AG10803 (cell line): ENCODE measurements around the gene CNGA1.

Experiments
- DNase-seq: peaks from one replicate; pipeline ENCODE4 v3.0.0; 2010; ENCODE audit warnings: low read depth
- H3K4me3 ChIP-seq: 2 replicates; pipeline ENCODE4 v1.5.1; 2011; ENCODE audit warnings: mild to moderate bottlenecking, low read length, control low read depth
- TF ChIP-seq, protein P1 (sequence below): conservative IDR thresholded peaks from 2 replicates; pipeline ENCODE4 v1.5.1; 2011; ENCODE audit warnings: mild to moderate bottlenecking, low read length, control low read depth, inconsistent platforms

CNGA1 gene

DNA sequence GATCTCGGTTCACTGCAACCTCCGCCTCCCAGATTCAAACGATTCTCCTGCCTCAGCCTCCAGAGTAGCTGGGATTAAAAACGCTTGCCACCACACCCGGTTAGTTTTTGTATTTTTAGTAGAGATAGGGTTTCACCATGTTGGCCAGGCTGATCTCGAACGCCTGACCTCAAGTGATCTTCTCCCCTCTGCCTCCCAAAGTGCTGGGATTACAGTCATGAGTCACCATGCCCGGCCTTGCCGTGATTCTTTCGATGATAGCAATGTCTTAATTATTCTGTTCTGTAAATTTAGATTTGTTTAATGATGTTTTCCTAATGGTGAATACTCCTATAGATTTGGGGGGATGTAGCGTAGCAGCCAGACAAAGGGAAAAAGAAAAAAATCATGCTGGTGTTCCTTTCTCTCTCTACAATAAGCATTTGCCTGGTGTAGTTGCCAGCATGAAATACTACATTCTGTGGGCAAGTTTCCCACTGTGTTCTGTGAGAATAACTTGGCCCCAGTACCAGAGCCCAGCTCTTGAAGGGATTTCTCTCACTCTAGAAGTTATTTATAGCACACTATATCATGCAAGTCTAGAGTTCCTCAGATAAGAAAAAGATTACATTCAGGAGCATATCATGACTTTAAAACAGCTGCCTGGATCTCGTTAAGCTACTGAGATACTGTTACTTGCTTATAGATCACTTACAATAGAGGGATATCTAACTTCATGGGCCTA, 15.5 kb upstream of the CNGA1 start:
- H3K4me3 ChIP-seq = no peak overlapping the region
- TF ChIP-seq, protein P1, sequence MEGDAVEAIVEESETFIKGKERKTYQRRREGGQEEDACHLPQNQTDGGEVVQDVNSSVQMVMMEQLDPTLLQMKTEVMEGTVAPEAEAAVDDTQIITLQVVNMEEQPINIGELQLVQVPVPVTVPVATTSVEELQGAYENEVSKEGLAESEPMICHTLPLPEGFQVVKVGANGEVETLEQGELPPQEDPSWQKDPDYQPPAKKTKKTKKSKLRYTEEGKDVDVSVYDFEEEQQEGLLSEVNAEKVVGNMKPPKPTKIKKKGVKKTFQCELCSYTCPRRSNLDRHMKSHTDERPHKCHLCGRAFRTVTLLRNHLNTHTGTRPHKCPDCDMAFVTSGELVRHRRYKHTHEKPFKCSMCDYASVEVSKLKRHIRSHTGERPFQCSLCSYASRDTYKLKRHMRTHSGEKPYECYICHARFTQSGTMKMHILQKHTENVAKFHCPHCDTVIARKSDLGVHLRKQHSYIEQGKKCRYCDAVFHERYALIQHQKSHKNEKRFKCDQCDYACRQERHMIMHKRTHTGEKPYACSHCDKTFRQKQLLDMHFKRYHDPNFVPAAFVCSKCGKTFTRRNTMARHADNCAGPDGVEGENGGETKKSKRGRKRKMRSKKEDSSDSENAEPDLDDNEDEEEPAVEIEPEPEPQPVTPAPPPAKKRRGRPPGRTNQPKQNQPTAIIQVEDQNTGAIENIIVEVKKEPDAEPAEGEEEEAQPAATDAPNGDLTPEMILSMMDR = no peak
- DNase-seq = no peak

DNA sequence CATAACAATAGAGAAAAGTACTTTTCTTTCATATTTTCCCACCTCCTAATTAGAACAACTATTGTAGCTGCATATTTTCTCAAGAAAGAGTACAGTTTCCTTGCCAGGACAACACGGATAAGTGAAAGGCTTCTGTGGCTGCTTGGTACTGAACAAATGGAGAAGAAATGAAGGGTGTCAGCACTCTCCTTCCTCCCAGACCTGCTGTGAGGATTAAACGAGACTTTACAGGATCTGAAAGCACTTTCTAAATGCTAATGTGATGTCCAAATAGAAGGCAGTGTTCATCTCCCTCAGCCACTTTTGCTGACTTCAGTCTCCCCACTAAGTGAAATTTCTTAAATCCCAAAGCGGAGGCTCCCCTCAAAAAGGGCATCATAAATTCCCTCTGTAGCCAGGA, 14.0 kb upstream of the CNGA1 start:
- no peak overlapping the region for H3K4me3 ChIP-seq
- TF ChIP-seq, protein P1 = no peak
- no peak for DNase-seq

DNA sequence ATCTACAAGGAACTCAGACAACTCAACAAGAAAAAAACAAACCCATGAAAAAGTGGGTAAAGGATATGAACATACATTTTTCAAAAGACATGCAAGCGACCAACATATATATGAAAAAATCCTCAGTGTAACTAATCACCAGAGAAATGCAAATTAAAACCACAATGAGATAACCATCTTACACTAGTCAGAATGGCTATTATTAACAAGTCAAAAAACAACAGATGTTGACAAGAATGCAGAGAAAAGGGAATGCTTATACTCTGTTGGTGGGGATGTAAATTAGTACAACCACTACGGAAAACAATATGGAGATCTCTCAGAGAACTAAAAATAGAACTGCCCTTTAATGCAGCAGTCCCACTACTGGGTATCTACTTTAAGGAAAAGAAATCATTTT, 12.2 kb upstream of the CNGA1 start:
- DNase-seq = no peak
- TF ChIP-seq, protein P1 = no peak
- H3K4me3 ChIP-seq = no peak overlapping the region

DNA sequence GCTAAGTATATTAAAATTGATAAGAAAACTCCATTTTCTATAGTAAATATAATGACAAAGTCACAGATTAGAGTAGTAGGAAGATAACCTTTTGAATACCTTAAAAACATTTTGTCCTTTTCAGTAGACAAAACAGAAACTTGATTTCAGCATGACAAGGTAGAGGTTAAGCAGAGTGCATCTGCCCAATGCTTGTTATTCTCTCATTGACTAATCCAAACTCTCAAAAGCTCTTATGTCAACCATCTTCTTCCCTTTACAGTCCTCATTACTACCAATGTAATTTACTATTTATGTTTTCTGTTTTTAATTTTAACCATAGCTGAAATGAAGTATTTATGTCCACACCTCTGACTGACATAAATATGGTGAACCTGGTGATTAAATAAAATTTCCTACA, 11.2 kb upstream of the CNGA1 start:
- TF ChIP-seq, protein P1 = no peak
- no peak for DNase-seq
- H3K4me3 ChIP-seq = no peak overlapping the region

DNA sequence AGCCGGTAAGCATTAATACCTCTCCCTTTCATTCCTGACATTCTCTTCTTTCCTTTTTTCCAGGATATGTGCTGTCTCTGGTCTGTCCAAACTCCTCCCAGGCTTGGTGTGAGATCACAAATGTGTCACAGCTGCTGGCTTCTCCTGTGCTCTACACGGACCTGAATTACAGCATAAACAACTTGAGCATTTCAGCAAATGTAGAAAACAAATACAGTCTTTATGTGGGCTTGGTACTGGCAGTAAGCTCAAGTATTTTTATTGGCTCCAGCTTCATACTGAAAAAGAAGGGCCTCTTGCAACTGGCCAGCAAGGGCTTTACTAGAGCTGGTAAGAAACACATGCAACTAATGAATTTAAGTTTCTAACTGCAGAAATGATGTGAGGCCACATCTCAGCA, 8.5 kb upstream of the CNGA1 start:
- TF ChIP-seq, protein P1 = no peak
- DNase-seq = no peak

DNA sequence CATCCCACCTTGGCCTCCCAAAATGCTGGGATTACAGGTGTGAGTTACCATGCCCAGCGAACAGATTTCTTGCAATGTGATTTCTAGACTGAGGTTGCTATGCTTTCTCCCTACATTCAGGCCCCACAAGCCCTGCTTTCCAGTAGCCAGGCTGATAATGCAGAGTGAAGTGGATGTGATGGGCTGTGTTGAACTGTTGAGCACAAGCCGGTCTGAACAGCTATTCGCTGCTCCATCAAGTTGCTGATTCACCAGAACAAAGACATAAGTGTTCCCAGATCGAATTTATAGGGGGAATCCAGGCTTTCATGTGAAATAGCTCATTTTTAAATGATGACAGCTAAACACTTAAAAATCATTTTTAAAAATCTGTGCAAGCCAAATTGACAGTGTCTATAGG, 8.0 kb upstream of the CNGA1 start:
- no peak overlapping the region for H3K4me3 ChIP-seq
- TF ChIP-seq, protein P1 = no peak
- DNase-seq = no peak

More for the DNA sequence above, 8.5 kb upstream of the CNGA1 start:
- H3K4me3 ChIP-seq = no peak overlapping the region

DNA sequence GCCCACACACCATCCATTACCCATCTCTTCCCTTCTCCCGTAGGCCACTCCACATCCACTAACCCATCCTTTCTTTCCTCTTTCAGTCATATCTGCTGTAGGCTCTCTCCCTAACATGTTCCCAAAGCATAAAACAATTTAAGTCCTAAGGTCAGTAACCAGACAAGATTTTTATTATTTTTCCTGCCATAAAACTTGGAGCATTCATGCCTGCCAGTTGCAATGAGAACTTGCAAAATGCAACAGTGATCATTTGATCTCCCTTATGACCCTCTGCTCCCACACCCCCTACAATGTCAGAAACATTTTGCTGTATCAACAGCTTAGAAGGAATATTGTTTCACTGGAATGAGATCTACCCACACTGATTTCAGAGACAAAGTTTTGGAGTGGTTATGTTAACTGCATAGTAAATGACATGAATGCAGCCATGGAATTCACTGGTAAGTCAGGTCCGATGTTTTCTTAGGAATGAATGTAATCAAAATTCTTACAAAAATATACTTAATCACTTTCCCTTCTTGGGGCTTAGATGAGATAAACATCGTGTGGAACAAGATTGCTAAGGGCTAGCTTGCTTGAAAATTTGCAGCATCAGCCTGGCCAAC, 5.8 kb upstream of the CNGA1 start:
- DNase-seq = no peak
- TF ChIP-seq, protein P1 = no peak
- no peak overlapping the region for H3K4me3 ChIP-seq
